Inferior parietal cortex (tissue), 1 donor: Measurements from ENCODE around the gene MAGEL2.
"Not testable (repeated sequence)": the region's sequence is repeated elsewhere in the genome, so short reads cannot be mapped to it uniquely, and the experiment has no call there.

Experiments
- DNase-seq: peaks from one replicate; pipeline ENCODE4 v3.0.0-alpha.2; 2016; ENCODE audit errors: extremely low spot score

MAGEL2 gene

DNA sequence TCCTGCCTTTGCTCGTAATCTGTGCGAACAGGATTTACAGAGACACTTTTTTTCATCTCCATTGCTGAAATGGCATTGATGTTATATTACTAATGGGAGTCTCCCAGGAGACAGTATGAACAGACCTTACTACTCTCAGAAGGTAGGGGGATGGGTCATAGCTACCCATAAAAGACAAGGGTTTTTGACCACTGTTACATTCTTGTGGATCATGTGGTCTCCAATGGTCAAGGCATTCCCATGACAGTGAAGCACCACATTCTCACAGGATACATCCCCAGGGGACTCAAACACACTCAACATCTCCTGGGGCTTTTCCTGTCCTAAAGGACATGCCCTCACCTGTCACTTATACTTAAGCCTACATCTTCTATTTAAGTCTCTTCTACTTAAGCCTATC is 41.4 kb downstream of the MAGEL2 start:
- no peak for DNase-seq

DNA sequence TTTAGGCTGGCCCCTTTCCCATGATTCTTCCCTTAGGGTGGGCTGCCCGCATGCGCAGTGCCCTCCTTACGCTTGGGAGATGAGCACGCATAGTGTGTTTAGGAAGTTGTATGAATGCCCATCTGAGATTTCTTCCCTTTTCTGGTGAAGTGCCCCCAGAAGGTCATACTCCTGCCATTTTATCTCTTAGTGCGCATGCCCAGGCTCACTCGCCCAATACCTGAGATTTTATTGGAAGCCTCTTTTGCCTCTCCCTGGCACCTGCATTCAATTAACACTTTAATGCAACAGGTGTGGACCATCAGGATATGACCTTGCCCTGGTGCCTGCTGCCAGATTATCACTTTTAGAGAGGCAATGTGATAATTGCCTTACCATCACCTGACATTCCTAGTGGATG is 45.5 kb downstream of the MAGEL2 start:
- DNase-seq, result no peak

DNA sequence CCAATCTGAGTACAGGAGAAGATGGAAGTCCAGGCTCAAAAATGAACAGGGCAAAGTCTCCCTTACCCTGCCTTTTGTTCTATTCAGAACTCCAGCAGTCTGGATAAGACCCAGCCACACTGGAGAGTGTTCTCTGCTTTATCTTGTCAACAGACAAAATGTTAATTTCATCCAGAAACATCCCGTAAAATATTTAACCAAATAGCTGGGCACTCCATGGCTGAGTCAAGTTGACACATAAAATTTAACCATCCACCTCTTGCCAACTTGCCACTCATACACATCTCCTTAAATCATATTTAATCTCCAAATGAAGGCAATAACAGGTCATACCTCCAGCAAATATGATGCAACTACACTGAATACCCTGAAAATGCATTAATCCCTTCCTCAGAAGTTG is 48.6 kb downstream of the MAGEL2 start:
- no peak for DNase-seq

DNA sequence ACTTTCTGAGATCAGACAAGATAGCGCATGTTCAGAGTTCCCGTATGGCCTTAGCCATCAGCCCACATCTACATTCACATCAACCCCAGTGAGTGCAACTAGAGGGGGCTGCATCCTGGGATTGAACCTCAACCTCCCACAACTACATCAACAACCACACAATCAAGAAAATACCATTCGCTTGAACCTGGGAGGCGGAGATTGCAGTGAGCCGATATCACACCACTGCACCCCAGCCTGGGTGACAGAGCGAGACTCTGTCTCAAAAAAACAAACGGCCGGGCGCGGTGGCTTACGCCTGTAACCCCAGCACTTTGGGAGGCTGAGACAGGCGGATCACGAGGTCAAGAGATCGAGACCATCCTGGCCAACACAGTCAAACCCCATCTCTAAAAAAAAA is 50.4 kb downstream of the MAGEL2 start:
- not testable (repeated sequence) for DNase-seq

DNA sequence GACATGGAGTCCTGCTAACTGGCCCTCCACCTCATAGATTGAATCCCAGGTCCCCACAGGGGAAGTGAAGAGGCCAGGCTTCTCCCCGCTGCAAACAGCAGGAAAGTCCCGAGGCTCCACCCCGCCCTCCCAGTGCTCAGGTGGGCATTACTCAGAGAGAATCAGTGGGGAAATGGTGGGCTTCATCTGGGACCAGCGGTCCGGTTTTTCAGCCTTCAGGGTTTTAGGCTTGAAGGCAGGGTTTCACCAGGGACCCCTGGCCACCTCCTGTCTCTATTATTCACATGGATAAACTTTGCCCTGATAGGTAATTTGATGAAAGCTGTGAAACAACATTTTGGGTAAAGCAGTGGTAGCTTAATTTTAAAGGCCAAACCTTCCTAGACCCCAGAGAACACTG is 50.9 kb downstream of the MAGEL2 start:
- DNase-seq, result no peak

DNA sequence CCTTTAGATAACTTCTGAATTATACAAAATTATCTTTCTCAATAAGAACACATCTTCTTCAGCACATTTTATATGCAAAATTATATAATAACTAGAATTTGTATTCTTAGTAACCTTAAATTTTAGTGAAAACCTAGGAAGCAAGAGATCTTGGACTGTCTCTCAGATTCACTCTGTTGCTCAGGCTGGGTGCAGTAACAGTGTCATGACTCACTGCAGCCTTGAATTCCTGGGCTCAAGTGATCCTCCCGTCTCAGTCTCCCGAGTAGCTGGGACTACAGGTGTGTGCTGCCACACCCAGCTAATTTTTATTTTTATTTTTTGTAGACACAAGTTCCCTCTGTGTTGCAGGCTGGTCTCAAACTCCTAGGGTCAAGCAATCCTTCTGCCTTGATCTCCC is 52.3 kb downstream of the MAGEL2 start:
- no peak for DNase-seq

DNA sequence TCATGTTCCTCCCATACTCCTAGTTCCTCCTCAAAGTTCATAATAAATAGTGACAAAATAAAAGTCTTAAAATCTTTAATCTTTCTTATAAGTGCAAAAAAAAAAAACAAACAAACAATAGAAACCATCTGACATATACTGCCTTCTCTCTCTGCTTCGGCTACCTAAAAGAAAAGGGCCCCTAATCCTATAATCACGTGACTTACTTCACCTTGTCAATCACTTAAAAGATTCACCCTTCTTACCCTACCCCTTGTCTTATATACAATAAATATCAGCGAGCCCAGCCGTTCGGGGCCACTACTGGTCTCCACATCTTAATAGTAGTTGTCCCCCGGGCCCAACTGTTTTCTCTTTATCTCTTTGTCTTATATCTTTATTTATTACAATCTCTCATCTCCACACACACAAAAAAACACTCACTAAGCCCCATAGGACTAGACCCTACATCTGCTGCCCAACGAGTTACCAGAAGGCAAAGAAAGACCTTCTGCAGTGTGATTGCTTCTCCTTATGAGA is 53.4 kb downstream of the MAGEL2 start:
- no peak for DNase-seq
